Mammary epithelial cell (primary cell): Measurements from ENCODE around the gene SH3GLB1.

Experiments
- EZH2 ChIP-seq: IDR thresholded peaks from 2 replicates; pipeline ENCODE4 v1.6.1; 2012; ENCODE audit warnings: low read length, inconsistent platforms, borderline replicate concordance
- TF ChIP-seq, protein P1 (sequence below), 2 donors: IDR thresholded peaks in 1 of 2; conservative IDR thresholded peaks in 1 of 2; 2 replicates each; pipeline ENCODE4 v1.5.1; 2011 to 2012; ENCODE audit warnings: inconsistent platforms in 2 of 2, low read length in 2 of 2, mild to moderate bottlenecking in 2 of 2, control low read depth in 1 of 2, low read depth in 1 of 2; ENCODE audit not compliant: insufficient read depth in 1 of 2; ENCODE audit errors: extremely low read depth in 1 of 2

DNA sequence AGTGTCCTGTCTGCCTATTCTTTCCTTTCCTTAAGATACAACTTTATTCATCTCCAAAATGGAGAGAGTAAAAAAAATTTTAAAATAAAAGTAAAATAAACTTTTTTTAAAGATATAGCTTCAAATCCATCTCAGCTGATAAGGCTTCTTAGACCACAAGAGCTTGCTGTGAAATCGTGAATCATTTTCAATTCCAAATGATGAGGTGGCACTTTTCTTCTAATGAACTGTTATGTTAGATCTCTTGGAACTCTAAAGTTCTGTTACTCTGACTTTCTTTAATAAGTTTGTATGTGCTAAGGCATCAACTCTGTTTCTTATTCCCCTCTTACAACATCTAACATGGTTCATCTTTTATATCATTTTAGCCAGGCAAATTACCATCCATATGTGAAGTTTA lies 4.5 kb downstream of the SH3GLB1 start:
- TF ChIP-seq, protein P1, sequence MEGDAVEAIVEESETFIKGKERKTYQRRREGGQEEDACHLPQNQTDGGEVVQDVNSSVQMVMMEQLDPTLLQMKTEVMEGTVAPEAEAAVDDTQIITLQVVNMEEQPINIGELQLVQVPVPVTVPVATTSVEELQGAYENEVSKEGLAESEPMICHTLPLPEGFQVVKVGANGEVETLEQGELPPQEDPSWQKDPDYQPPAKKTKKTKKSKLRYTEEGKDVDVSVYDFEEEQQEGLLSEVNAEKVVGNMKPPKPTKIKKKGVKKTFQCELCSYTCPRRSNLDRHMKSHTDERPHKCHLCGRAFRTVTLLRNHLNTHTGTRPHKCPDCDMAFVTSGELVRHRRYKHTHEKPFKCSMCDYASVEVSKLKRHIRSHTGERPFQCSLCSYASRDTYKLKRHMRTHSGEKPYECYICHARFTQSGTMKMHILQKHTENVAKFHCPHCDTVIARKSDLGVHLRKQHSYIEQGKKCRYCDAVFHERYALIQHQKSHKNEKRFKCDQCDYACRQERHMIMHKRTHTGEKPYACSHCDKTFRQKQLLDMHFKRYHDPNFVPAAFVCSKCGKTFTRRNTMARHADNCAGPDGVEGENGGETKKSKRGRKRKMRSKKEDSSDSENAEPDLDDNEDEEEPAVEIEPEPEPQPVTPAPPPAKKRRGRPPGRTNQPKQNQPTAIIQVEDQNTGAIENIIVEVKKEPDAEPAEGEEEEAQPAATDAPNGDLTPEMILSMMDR (conservative IDR thresholded peaks at IDR 0.05 in 1 of 2, IDR thresholded peaks at IDR 0.05 in 1 of 2; ENCODE audit: extremely low read depth in 1 of 2, insufficient read depth in 1 of 2, low read depth in 1 of 2, low read length in 2 of 2) = no peak
- TF ChIP-seq EZH2 = no peak
